IgD-negative memory B cell (primary cell): ENCODE results near the gene RAP1GAP. TPM values are rescaled to one million over a fixed set of nuclear protein-coding genes. Genes with fewer than 3 reads are reported as not detected.
"Not testable (repeated sequence)": the region's sequence is repeated elsewhere in the genome, so short reads cannot be mapped to it uniquely, and the experiment has no call there.

Experiments
- H3K27ac Mint-ChIP-seq, 3 donors: one replicate each; pipeline ENCODE4 v1.8.0; 2020 to 2022; ENCODE audit warnings: mild to moderate bottlenecking in 3 of 3, mixed read lengths in 3 of 3, moderate library complexity in 1 of 3
- H3K27me3 Mint-ChIP-seq: one replicate; pipeline ENCODE4 v1.8.0; 2021; ENCODE audit warnings: mixed read lengths
- H3K36me3 Mint-ChIP-seq: one replicate; pipeline ENCODE4 v1.8.0; 2020; ENCODE audit warnings: mild to moderate bottlenecking, mixed read lengths
- H3K4me1 Mint-ChIP-seq, 3 donors: one replicate each; pipeline ENCODE4 v1.8.0; 2020 to 2022; ENCODE audit warnings: mixed read lengths in 3 of 3, mild to moderate bottlenecking in 1 of 3
- H3K4me3 Mint-ChIP-seq, 4 donors: one replicate each; pipeline ENCODE4 v1.8.0; 2020 to 2022; ENCODE audit warnings: mild to moderate bottlenecking in 4 of 4, mixed read lengths in 4 of 4, moderate library complexity in 3 of 4
- H3K9me3 Mint-ChIP-seq, 3 donors: one replicate each; pipeline ENCODE4 v1.8.0; 2020 to 2021; ENCODE audit warnings: mixed read lengths in 3 of 3, mild to moderate bottlenecking in 1 of 3
- polyA plus RNA-seq: library from polyadenylated mRNA; unstranded; fragments of 300-500 nt; fragmentation: Illumina TruSeq; gene quantifications from one replicate; pipeline ENCODE4 v1.2.3, GENCODE V29; 2021

Gene RAP1GAP
- polyA plus RNA-seq, 1 donor from 2014 or later, result not detected

DNA sequence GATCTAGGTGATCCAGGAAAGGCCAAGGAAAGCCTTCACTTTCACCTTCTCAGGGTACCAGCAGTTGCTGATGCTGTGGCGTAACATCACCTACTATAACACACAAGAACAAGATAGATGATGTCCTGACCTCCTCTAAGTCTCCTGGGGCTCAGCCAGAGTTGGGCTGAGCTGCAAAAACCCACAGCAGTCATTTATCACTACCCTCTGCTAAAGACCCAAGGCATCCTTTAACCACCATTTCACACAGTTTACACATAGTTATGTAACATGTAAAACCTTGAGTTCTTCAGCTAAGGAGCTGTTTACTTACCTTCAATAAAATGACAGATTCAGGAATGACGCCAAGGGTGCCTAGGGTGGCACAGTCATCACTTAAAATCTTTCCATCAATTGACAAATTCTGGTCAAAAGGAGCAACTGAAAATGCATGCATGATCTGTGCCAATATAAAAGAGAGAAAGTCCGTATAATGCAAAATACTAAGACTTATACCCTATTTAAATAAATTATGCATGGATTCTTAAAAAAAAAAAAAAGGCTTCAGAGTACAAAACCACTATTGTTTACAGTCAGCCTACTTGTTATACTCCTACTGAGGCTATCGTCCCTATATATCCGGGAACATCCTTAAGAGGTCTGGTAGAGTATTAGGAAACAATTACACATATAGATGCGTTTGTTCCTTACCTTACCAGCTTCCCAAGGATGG lies 20.7 kb upstream of the RAP1GAP start:
- Mint-ChIP-seq H3K4me1 (no peaks in the 10 kb centered on the region), H3K27me3 (no peaks in the 10 kb centered on the region), H3K9me3 (no peaks in the 10 kb centered on the region), H3K4me3 (no peak overlapping the region), H3K36me3 (peaks cover 13% of the 10 kb centered on the region), H3K27ac (peak overlapping the region in 1 of 3 donors; percentile 88)

DNA sequence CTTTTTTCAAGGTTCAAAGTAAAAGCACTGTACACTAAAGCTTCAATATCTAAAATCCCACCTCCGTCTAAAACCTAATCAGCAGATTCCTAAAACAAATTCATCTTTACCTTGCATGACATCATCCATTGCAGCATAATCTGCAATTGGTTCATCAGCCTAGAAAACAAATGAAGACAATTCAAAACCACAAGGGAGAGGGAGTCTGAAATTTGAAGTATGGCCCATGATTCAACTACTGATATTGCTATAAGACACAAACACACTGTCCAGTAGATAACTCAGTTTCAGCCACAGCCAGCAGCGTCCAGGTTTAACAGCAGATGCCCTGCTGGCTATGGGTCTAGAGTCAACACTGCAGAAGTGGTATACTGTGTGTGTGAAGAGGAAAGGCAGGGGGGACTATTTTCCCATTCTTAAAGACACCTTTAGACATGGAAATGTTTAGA lies 17.9 kb upstream of the RAP1GAP start:
- no peaks in the 10 kb centered on the region for H3K4me1 Mint-ChIP-seq
- peaks cover 21% of the 10 kb centered on the region for H3K36me3 Mint-ChIP-seq
- H3K27me3 Mint-ChIP-seq, result no peaks in the 10 kb centered on the region
- peak overlapping the region in 1 of 3 donors; percentile 21 for H3K27ac Mint-ChIP-seq
- H3K9me3 Mint-ChIP-seq, result no peaks in the 10 kb centered on the region
- no peak overlapping the region for H3K4me3 Mint-ChIP-seq

- Mint-ChIP-seq H3K9me3 (no peaks in the 10 kb centered on the region), H3K27ac (peak overlapping the region in 1 of 3 donors; percentile 9), H3K4me1 (no peaks in the 10 kb centered on the region), H3K36me3 (peaks cover 25% of the 10 kb centered on the region), H3K27me3 (no peaks in the 10 kb centered on the region), H3K4me3 (peak overlapping the region in 1 of 4 donors; percentile 2)
These were observed 17.0 kb upstream of the RAP1GAP start for GRCh38 chr1:21685946-21686678.

- H3K36me3 Mint-ChIP-seq, result peaks cover 21% of the 10 kb centered on the region
- no peaks in the 10 kb centered on the region for H3K4me1 Mint-ChIP-seq
- H3K27me3 Mint-ChIP-seq, result no peaks in the 10 kb centered on the region
- H3K4me3 Mint-ChIP-seq, result no peak overlapping the region
- H3K27ac Mint-ChIP-seq, result peak overlapping the region; percentile 7 to 55 (median 43)
- H3K9me3 Mint-ChIP-seq, result no peaks in the 10 kb centered on the region
These were observed 12.3 kb upstream of the RAP1GAP start for GRCh38 chr1:21681426-21681825.

DNA sequence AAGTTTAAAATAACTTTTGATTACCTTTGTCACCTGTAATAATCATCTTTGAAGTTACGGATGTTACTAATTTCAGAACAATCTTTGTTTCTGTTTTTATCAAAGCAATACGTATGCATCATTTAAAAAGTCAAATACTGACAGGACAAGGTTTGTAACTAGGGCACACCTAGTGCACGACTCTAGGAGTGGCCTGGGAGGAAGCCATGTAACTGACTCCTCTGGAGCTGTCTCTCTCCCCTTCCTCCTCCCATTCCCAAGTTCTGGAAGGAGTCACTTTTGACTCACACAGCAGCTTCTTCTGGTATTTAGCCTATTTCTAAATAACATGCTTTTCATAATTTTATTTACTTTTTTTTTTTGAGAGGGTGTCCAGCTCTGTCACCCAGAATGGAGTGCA lies 11.8 kb upstream of the RAP1GAP start:
- H3K4me1 Mint-ChIP-seq, result peaks cover 0 to 2% (median 2%) of the 10 kb centered on the region in 3 donors
- no peaks in the 10 kb centered on the region for H3K9me3 Mint-ChIP-seq
- no peak overlapping the region for H3K4me3 Mint-ChIP-seq
- H3K27ac Mint-ChIP-seq, result peak overlapping the region in 1 of 3 donors; percentile 7
- H3K27me3 Mint-ChIP-seq, result no peaks in the 10 kb centered on the region
- peaks cover 18% of the 10 kb centered on the region for H3K36me3 Mint-ChIP-seq

DNA sequence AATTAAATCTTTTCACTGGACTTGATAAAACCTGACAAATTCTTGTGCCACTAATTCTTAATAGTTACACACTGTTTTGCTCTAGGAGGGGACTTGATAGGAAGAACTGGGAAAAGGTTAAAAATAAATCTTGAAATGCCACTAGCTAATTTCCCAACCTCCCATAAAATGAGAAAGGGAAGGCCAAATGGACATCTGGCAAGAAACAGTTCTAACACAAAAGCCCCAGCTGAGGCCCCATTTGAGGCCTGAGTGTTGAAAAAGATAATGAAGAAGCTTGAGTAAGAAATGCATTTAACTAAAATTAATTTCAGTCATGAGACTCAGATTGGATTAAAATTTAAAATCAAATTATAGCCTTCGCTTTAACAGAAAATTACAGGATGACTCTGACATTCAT lies 11.2 kb upstream of the RAP1GAP start:
- no peaks in the 10 kb centered on the region for H3K9me3 Mint-ChIP-seq
- no peak overlapping the region for H3K27ac Mint-ChIP-seq
- no peaks in the 10 kb centered on the region for H3K27me3 Mint-ChIP-seq
- H3K36me3 Mint-ChIP-seq, result peaks cover 15% of the 10 kb centered on the region
- no peak overlapping the region for H3K4me3 Mint-ChIP-seq
- peaks cover 0 to 2% (median 2%) of the 10 kb centered on the region in 3 donors for H3K4me1 Mint-ChIP-seq

DNA sequence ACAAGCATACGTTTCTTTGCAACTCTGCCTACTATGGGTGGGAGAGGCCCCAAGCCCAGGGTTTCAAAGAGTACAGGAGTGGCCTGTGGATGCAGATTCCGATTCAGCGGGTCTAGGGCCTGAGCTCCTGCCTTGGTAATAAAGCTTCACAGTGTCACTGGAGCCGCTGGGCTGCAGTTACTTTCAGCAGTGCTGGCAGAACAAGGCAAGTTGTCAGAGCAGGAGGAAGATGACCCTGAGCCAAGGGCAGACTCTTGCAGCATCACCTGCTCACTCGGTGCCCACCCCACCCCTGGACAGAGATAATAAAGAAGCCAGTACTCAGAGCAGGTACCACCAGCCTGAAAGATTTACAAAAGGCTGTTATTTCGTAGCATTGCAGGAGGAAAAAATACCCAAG lies 8.0 kb upstream of the RAP1GAP start:
- Mint-ChIP-seq H3K27ac (no peak overlapping the region), H3K4me1 (peaks cover 0 to 2% (median 2%) of the 10 kb centered on the region in 3 donors)

DNA sequence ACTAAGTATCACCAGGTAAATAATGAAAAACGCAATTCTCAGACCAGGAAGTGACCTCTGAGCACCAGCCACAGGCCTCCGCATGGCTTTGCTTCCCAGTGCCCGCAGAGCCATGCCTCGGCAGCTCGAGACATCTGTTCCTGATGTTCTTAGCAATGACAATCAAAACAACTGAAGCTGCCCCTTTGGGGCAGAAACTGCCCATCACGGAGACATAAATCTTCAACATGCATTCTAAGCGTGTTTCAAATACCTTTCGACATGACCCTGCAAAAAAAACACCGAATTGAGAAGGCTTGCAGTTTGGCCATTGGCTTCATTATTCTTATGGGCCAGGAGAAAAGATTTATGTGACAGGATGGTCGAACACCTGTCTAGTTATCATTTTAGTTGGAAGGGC lies 5.8 kb upstream of the RAP1GAP start:
- Mint-ChIP-seq H3K27ac (no peak overlapping the region), H3K4me1 (peaks cover 2 to 5% (median 4%) of the 10 kb centered on the region in 3 donors), H3K27me3 (peaks cover 4% of the 10 kb centered on the region), H3K4me3 (no peak overlapping the region), H3K9me3 (no peaks in the 10 kb centered on the region), H3K36me3 (no peaks in the 10 kb centered on the region)

More for the DNA sequence above, 8.0 kb upstream of the RAP1GAP start:
- no peak overlapping the region for H3K4me3 Mint-ChIP-seq
- H3K36me3 Mint-ChIP-seq, result peaks cover 5% of the 10 kb centered on the region
- no peaks in the 10 kb centered on the region for H3K9me3 Mint-ChIP-seq
- no peaks in the 10 kb centered on the region for H3K27me3 Mint-ChIP-seq

DNA sequence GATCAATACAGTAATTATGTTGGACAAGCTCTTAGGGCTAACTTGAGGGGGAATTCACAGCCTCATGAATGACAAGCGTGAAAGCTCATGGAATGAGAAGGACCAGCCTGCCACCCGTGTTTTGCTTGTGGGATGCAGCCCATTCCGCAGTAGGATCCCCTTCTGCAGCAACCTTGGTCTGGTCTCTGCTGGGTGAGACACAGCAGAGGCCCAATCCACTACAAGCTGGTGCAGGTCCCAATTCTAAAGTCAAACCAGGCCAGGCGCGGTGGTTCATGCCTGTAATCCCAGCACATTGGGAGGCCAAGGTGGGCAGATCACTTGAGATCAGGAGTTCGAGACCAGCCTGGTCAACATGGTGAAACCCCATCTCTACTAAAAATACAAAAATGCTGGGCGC lies 4.7 kb upstream of the RAP1GAP start:
- not testable (repeated sequence) for H3K36me3 Mint-ChIP-seq, H3K27ac Mint-ChIP-seq, H3K4me1 Mint-ChIP-seq, H3K27me3 Mint-ChIP-seq, H3K9me3 Mint-ChIP-seq, H3K4me3 Mint-ChIP-seq

DNA sequence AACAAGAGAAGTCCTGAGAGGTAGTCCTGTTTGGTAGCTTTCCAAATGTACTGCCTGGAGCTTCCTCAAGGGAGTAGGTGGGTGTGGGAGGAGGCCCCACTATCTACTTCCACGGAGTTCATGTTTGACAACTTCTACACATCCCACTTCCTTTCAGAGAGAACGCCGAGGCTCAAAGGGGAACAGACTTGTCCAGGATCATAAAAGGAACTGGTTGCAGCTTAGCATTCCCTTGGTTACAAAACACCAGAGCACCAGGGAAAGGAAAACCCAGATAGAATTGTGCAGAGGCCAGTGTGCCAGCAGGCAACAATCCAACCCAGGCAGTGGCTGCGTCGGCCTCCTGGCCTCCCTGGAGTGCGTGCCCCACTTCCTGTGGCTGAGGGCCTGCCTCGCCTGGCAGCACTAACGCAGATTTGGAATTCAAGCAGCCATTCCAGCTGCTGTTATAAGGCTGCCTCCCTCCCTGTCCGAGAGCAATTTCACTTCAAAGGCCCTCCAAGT lies 4.2 kb upstream of the RAP1GAP start:
- Mint-ChIP-seq H3K27me3 (peaks cover 13% of the 10 kb centered on the region), H3K4me3 (no peak overlapping the region), H3K36me3 (no peaks in the 10 kb centered on the region), H3K4me1 (peaks cover 3 to 5% (median 4%) of the 10 kb centered on the region in 3 donors), H3K27ac (peak overlapping the region in 1 of 3 donors; percentile 21), H3K9me3 (no peaks in the 10 kb centered on the region)

DNA sequence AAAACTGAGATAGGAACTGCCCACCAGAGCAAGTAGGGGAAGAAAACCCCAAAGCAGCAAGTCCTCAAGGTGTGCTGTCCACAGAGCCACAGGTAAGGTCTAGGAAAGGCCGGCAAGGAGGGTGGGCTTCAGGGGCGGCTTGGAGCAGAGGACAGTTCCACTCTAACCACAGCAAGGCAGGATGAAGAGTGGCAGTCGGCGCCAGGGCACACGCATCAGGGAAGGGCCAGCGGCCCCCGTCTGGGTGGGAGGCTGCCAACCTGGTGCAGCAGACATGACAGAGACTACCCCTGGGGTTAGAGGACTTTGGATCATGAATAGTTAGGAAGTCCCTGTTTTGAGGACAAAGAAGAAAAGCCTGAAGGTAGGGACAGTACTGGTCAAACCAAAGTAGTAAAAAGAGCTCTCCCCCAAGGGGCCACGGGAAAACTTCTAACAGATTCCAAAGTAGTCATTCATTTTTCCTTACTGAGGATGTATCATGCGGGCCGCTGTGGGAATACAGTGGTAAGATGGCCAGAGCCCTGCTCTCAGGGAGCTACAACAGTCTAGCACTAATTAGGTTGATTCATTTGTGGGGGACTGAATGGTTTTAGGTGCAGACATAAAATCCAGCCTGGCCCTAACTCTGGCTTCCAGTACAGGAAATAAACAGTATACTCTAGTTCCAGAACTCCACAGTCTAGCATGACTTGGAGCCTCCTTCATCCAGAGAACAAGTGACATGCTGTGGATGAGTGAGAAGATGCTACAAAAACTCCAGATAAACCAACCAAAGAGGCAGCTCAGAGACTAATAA lies 3.5 kb upstream of the RAP1GAP start:
- H3K4me3 Mint-ChIP-seq, result no peak overlapping the region
- H3K27ac Mint-ChIP-seq, result peak overlapping the region in 1 of 3 donors; percentile 63
- H3K36me3 Mint-ChIP-seq, result no peaks in the 10 kb centered on the region
- peaks cover 18% of the 10 kb centered on the region for H3K27me3 Mint-ChIP-seq
- peaks cover 3 to 5% (median 4%) of the 10 kb centered on the region in 3 donors for H3K4me1 Mint-ChIP-seq
- no peaks in the 10 kb centered on the region for H3K9me3 Mint-ChIP-seq

DNA sequence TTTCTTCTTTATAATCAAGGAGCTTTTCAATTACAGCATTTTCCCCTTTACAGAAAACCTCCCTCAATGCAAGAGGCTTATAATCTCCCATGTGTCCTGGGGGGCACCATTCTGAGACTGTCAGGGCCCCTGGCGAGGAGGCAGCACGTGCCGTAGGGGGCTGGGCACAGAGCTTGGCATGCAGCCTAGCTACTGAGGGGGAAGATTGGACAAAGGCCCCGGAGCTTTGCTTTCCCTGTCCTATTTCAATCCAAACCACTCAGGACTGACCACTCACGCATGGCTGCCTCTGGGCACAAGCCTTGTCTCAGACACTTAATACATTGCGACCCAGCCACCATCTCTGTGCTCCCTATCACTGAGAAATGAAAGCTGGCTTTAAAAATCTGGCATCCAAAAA lies 2.8 kb upstream of the RAP1GAP start:
- peaks cover 25% of the 10 kb centered on the region for H3K27me3 Mint-ChIP-seq
- H3K9me3 Mint-ChIP-seq, result no peaks in the 10 kb centered on the region
- peak overlapping the region in 1 of 3 donors; percentile 63 for H3K27ac Mint-ChIP-seq
- no peak overlapping the region for H3K4me3 Mint-ChIP-seq
- H3K4me1 Mint-ChIP-seq, result peaks cover 3 to 5% (median 4%) of the 10 kb centered on the region in 3 donors
- H3K36me3 Mint-ChIP-seq, result no peaks in the 10 kb centered on the region

GRCh38 chr1:21670956-21671902 lies 2.1 kb upstream of the RAP1GAP start:
- H3K36me3 Mint-ChIP-seq, result no peaks in the 10 kb centered on the region
- H3K4me1 Mint-ChIP-seq, result peaks cover 2 to 5% (median 2%) of the 10 kb centered on the region in 3 donors
- peak overlapping the region in 2 of 4 donors; percentile 13 to 23 for H3K4me3 Mint-ChIP-seq
- no peak overlapping the region for H3K27ac Mint-ChIP-seq
- peaks cover 31% of the 10 kb centered on the region for H3K27me3 Mint-ChIP-seq
- no peaks in the 10 kb centered on the region for H3K9me3 Mint-ChIP-seq
